Peyer's patch (tissue), 4 donors: ENCODE data around the gene GNAI1. TPM values are rescaled to one million over a fixed set of nuclear protein-coding genes. Genes with fewer than 3 reads are reported as not detected.
"Not testable (repeated sequence)": the region's sequence is repeated elsewhere in the genome, so short reads cannot be mapped to it uniquely, and the experiment has no call there.

Experiments
- DNase-seq, 3 donors: peaks; one replicate each; pipeline ENCODE4 v3.0.0-alpha.2; 2017 to 2019
- H3K27ac ChIP-seq, 4 donors: fragments of 200-600 bp; sonication (generic); one replicate each; pipeline ENCODE4 v1.5.1; 2016 to 2019
- H3K27me3 ChIP-seq, 2 donors: fragments of 200-600 bp; sonication (generic); one replicate each; pipeline ENCODE4 v1.5.1; 2019
- H3K36me3 ChIP-seq, 3 donors: fragments of 200-600 bp; sonication (generic); one replicate each; pipeline ENCODE4 v1.5.1; 2016 to 2019
- H3K4me1 ChIP-seq, 4 donors: fragments of 200-600 bp; sonication (generic); one replicate each; pipeline ENCODE4 v1.5.1; 2016 to 2019
- H3K4me3 ChIP-seq, 4 donors: fragments of 200-600 bp; sonication (generic); 1 replicate in 3 of 4; 2 replicates in 1 of 4; pipeline ENCODE4 v1.5.1; 2016 to 2019; ENCODE audit warnings: mild to moderate bottlenecking in 1 of 4
- H3K9me3 ChIP-seq, 4 donors: fragments of 200-600 bp; sonication (generic); one replicate each; pipeline ENCODE4 v1.5.1; 2016 to 2019; ENCODE audit warnings: mild to moderate bottlenecking in 1 of 4
- CTCF ChIP-seq, 6 experiments: fragments of 450-650 bp in 4 of 6; fragments of 200-600 bp in 2 of 6; sonication (generic) in 1 of 6; IDR thresholded peaks; one replicate each; pipeline ENCODE4 v1.5.1; 2017 to 2019; ENCODE audit warnings: antibody characterized with exemption in 6 of 6, mild to moderate bottlenecking in 3 of 6, moderate library complexity in 1 of 6
- POLR2A ChIP-seq, 2 donors: fragments of 450-650 bp; IDR thresholded peaks; one replicate each; pipeline ENCODE4 v1.5.1; 2017; ENCODE audit warnings: antibody characterized with exemption in 2 of 2, mild to moderate bottlenecking in 2 of 2, moderate library complexity in 2 of 2
- total RNA-seq, 4 donors: library from RNA; depleted of rRNA; stranded (reverse); fragments of >200 nt; gene quantifications; one replicate each; pipeline ENCODE4 v1.1.0, GENCODE V29; 2016

The GNAI1 gene
- total RNA-seq, 4 donors from 2014 or later: 5.5 to 13.3 (median 8.1) TPM

GRCh38 chr7:80153446-80153845 lies 18.8 kb downstream of the GNAI1 start:
- TF ChIP-seq CTCF (IDR thresholded peaks at IDR 0.05): no peak
- no peak for TF ChIP-seq POLR2A (IDR thresholded peaks at IDR 0.05)
- DNase-seq: no peak
- H3K4me1 ChIP-seq: no peaks in the 10 kb centered on the region

DNA sequence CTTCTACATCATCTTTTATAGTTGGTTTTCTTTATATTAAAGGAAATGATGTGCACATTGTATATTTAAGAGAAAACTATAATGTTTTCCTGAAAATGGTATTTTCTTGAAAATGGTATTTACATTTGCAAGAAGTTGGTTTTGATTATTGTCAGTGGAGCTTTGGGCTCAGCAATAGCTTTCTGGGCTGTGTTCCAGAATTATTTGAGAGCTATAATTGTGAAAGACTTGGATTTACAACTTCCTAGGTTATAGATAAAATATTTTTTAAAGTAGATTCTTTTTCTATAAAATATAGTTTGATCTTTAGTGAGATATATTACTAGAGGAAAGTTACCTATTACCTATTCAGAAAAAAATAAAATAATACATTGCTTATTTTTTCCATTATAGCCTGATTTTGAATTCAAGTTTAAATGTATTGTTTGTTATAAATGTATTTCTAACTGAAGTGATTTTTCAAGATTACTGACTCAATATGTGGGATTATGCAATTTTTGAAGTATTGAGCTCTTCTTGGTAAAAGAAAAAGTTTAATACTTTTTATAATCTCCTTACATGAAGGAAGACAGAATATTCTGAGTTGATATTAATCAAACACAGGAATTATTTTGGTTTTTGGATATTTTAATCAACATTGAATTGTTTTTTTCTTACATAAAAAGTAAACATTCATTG lies 20.2 kb downstream of the GNAI1 start:
- Histone ChIP-seq H3K27me3 (no peaks in the 10 kb centered on the region), H3K4me3 (no peak overlapping the region), H3K27ac (no peak overlapping the region), H3K9me3 (no peaks in the 10 kb centered on the region), H3K4me1 (no peaks in the 10 kb centered on the region), H3K36me3 (no peaks in the 10 kb centered on the region)
- no peak for DNase-seq
- TF ChIP-seq CTCF (IDR thresholded peaks at IDR 0.05) (no peak), POLR2A (IDR thresholded peaks at IDR 0.05) (no peak)

More at GRCh38 chr7:80153446-80153845, 18.8 kb downstream of the GNAI1 start:
- Histone ChIP-seq H3K36me3 (no peaks in the 10 kb centered on the region), H3K9me3 (no peaks in the 10 kb centered on the region), H3K27ac (no peak overlapping the region), H3K27me3 (no peaks in the 10 kb centered on the region), H3K4me3 (no peak overlapping the region)

- no peaks in the 10 kb centered on the region for H3K4me1 ChIP-seq
- TF ChIP-seq CTCF (IDR thresholded peaks at IDR 0.05) (no peak), POLR2A (IDR thresholded peaks at IDR 0.05) (no peak)
- H3K9me3 ChIP-seq: no peaks in the 10 kb centered on the region
- no peak overlapping the region for H3K27ac ChIP-seq
- no peaks in the 10 kb centered on the region for H3K27me3 ChIP-seq
- DNase-seq: no peak
- no peaks in the 10 kb centered on the region for H3K36me3 ChIP-seq
- H3K4me3 ChIP-seq: no peak overlapping the region
Observed at GRCh38 chr7:80155374-80155773, 20.7 kb downstream of the GNAI1 start.

GRCh38 chr7:80157770-80158169 lies 23.1 kb downstream of the GNAI1 start:
- not testable (repeated sequence) for H3K4me3 ChIP-seq, H3K27me3 ChIP-seq, H3K4me1 ChIP-seq, H3K27ac ChIP-seq, DNase-seq, H3K36me3 ChIP-seq, H3K9me3 ChIP-seq

DNA sequence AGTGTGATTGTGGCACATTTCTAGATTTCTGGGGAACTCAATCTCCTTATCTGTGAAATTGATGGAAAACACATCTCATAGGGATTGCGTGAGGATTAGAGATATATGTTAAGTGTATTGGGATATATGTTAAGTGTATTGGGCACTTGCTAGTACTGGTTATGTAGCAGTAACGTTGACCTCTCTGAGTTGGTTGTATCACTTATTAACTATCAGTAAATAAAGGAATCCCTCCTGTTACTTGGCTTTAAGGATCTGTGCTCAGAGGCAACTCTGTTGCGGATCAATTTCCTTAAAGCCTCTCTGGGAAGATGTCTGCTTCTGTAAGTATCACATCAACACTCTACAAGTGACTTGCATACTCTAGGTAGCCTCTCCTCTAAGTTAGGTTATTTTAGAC lies 25.2 kb downstream of the GNAI1 start:
- Histone ChIP-seq H3K36me3 (no peaks in the 10 kb centered on the region), H3K27ac (no peak overlapping the region), H3K4me3 (no peak overlapping the region), H3K27me3 (no peaks in the 10 kb centered on the region), H3K9me3 (no peaks in the 10 kb centered on the region), H3K4me1 (no peaks in the 10 kb centered on the region)
- no peak for TF ChIP-seq CTCF (IDR thresholded peaks at IDR 0.05)
- no peak for TF ChIP-seq POLR2A (IDR thresholded peaks at IDR 0.05)
- no peak for DNase-seq

DNA sequence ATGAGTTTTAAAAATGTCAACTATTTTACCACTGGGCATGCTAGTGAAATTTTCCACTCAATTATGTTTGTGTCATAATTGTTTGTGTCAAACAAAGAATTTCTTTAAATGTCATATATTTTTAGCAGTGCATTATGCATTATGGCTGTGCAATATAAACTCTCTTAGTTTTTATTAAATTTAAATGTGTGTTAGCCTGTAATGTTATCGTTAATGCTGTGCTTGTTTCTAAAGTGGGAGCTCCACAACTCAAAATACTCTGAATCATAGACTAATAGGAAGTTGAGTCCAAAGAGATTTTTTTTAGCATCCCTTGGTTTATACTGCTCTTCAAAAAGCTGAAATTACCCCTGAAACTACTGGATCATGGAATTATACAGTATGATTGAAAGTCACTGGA lies 26.8 kb downstream of the GNAI1 start:
- Histone ChIP-seq H3K27ac (no peak overlapping the region), H3K36me3 (no peaks in the 10 kb centered on the region), H3K9me3 (no peaks in the 10 kb centered on the region), H3K4me3 (no peak overlapping the region), H3K4me1 (no peaks in the 10 kb centered on the region), H3K27me3 (no peaks in the 10 kb centered on the region)
- DNase-seq: no peak
- TF ChIP-seq CTCF (IDR thresholded peaks at IDR 0.05) (no peak), POLR2A (IDR thresholded peaks at IDR 0.05) (no peak)
